ENCODE results near the gene HOXA3.
A peak's percentile ranks its signal among the peaks of the same experiment; 100 is the strongest.

The HOXA3 gene

DNA sequence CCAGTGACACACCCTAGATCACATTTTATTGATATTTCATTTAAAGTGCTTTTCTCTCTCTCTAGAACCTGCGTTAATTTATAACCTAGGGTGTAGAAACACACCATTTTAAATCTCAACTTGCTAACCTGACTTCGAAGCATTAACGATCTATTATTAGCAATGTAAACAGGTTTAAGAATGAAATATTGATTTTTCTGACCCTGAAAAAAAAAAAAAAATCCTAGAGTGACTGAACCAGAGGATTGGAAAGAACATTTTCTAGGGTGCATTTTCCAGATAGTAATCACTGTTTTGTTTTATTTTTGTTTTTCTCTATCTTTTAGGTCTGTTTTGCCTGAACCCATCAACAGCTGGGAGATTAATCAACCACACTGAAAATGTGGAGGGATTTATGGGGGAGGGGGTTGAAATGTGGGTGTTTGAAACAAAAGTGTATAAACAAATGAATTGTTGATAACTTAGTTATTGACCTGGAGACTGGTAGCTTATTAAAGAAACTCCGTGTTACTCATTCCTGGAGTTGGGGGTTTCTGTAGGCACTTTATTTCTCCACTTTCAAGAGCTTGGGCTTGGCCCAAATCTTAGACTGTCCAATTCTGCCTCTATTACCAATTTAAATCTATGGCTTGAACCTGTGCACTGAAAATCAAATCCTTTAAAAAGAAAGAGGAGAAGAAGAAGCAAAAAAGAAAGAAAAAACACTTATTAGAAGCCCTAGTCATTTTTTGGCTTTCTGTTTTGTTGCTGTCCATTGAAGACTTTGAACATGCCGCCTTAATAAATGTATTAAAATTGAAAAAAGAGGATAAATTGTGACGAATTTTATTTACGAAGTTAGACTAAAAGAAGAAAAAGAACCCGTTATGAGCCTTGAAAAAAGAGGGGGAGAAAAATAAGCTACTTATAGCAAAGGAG, 52.7 kb downstream of the HOXA3 start:
- no peak for DNase-seq

DNA sequence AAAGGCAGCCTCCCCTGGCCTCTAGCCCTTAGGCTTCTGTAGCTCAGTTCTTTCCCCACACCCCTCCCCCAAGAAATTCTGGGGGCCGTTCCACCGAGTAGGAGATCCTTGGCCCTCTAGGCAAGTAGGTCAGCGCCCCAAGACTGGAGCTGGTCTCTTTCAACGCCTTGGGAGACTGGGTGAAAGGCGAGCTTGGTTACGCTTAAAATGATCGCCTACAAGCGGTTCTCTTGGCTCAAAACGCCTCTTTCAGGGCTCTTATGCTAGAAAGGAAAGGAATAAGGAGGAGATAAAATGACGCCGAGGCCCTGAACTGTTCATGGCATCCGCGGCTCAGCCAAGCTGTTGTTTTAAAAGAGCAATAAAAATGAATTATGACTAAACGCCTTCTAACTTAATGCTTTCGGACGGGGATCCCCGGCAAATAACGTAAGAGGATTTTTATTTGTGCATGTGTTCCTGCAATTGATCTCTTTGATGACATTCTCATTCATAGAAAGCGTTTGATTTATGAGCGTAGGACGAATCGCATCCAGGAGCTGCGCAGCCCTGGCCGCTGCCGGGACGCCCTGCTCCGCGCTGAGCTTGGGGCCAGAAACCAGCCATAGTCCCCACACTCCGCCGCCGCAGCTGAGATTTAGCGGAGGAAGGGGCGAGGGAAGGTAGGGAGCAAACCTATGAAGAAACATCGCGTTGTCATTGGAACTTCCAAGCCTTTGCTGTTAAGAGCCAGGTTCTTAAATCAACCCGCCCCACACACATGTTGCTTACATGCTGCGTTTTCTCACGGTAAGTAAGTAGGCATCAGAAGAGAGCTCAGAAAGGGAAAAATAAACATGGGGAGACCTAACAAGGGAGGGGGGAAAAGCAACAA, 53.6 kb downstream of the HOXA3 start:
- DNase-seq = no peak

DNA sequence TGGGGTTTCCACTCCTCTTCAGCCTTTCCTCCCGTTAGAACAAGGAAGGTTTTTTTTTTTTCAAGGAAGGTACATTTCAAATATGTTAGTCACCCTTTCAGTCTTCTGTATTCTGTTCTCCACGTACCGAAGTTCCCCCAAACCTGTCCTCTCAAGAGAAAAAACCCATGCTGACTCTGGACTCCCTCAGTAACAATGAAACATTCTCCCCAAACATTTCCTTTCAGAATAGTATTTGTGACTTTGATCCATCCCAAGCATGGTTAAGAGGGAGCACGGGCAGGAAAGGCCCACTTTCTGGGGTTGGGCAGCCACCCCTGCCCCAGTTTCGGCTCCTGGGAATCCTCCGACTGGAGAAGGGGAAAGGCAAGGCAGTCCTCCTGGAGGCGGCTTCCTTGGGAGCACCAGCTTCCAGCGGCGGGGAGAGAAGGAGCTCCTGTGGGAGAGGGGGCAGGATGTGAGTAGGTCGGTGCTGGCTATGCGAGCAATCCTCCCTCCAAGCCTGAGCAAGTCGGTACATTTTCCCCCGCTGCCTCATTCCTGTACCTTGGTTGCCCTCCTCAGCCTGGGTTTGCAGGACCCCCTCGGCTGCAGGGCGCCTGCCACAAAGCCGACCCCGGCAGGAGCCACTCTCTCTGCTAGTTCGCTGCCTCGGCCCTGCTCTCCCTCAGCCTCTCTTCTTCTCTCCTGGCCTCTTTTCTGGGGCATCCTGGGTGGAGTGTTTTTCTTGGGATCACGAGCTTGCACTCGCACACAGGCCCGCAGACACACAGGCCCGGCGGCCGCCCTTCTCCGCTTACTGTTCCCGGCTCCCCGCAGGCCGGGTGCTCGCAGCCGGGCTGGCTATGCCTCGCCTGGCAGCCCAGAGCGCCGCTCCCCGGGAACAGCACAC, 54.5 kb downstream of the HOXA3 start:
- no peak for DNase-seq

DNA sequence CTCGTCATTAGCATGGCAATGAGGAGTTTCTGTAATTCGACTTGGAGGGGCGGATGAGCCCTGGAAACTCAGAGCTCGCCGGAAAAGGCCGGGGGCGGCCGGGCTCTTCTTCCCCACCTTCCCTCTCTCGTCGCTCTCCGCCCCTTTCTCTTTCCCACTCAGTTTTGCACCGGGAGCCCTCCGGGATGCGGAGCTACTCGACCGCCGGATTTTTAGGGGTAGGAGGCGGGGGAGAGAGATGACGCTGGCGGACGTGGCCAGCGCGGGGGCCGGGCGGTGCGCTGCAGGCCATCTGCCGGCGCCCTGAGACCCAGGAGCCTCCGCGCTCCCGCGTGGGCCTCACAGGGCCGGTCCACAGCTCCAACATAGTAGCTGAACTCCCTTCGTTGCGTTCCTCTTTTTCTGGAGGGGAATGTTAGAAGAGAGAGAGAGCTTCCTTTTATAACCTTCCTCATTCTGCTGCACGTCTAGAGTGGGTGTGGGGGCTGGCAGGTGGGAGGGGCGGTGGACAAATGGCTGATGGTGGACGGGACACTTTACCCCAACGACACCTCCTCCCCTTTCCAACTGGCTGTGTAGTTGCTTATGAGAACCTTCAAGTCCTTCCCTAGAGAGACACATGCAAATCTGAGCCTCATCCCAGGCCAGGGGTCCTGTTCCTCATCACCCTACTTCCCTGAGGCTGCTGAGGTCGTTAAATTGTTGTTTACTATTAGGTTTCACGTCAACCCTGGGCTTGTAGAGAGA, 55.4 kb downstream of the HOXA3 start:
- peak; percentile 14 for DNase-seq

DNA sequence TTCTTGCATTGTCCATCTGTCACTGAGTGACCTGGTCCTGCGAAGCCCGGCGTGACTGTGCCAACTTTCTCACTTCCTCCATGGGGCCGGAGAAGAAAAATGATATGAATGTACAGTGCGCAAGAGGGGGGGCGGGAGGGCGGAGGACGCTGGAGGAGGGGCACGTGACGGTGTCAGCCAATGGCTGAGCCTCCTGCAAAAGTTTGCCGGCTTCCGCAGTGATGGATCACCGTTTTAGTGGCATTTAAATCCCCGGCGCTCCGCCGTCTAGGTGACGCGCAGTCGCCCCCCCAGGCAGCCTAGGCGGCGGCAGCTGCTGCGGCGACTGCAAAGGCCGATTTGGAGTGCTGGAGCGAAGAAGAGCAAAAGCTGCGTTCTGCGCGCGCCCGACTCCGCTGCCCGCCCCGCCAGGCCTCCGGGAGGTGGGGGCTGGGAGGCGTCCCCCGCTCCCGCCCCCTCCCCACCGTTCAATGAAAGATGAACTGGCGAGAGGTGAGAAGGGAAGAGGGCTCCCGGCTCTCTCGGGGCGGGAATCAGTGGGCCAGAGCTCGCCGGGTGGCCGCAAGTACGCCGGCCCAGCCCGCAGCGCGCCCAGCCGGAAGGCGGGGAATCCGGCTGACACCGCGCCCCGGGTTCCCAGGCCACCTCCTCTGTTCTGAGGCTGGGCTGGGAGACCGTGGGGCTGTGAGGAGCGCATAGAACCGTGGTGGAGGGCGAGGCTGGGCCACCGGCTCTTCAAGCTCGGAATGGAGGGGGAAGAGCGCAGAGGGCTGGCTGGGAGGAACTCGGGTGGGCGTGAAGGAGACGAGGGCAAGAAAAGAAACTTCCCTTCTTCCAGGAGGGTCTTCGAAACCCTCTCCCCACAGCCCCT, 56.3 kb downstream of the HOXA3 start, which contains the start of gene HOXA1:
Gene HOXA1, minus strand, starts transcription at position 104 of the 871 bp plus-strand sequence. Its CDS starts 88 bp downstream, at position 16.
- DNase-seq = peak; percentile 83

DNA sequence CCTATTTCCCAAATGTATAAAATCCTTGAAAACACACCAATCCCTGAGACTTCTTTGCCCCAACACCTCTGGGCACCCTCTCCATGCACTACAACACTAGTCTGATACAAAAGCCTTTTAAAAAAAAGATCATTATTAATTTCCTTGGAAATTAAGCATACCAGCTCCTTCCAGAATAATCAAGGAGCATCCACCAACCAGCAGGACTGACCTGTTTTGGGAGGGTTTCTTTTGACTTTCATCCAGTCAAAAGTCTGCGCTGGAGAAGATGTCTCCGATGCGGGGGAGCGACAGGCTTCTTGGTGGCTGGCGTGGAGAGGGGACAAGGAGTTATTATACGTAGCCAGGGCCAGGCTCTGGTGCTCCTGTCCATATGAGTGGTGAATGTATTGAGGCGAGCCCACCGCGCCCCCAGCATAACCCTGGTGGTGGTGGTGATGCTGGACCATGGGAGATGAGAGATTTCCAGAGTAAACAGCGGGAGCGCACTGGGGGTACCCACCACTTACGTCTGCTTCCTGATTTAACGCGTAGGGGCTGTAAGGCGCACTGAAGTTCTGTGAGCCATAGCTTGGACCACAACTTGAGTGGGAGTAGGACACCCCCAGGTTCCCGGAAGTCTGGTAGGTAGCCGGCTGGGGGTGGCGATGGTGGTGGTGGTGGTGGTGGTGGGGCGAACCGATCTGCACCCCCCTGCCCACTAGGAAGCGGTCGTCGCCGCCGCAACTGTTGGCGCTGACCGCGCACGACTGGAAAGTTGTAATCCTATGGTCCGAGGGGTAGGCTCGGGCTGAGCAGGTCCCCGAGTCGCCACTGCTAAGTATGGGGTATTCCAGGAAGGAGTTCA, 57.1 kb downstream of the HOXA3 start:
- DNase-seq = peak; percentile 27

DNA sequence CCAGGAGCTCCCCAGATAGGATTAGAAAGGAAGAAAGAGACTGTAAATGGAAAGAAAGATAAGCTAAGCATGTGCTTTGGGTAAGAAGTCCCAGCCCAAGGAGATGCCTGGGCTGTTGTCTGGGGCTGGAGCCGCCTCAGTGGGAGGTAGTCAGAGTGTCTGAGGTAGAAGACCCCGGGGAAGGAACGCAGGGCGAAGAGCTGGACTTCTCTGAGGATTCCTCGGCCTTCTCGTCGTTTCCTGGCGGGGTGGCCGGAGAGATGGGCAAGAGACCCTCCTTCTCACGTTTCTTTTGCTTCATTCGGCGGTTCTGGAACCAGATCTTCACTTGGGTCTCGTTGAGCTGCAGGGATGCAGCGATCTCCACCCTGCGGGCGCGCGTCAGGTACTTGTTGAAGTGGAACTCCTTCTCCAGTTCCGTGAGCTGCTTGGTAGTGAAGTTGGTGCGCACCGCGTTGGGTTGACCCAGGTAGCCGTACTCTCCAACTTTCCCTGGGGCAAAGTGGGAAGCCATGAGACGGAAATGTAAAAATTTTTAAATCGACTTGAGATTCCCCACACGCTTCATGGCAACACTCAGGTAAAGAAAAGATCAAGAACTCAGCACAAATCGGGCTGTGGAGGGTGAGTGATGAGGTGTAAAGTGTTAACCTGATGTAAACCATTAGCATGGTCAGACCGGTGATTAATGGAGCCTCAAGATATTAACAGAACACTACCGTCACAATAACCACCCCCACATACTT, 57.9 kb downstream of the HOXA3 start:
- no peak for DNase-seq

DNA sequence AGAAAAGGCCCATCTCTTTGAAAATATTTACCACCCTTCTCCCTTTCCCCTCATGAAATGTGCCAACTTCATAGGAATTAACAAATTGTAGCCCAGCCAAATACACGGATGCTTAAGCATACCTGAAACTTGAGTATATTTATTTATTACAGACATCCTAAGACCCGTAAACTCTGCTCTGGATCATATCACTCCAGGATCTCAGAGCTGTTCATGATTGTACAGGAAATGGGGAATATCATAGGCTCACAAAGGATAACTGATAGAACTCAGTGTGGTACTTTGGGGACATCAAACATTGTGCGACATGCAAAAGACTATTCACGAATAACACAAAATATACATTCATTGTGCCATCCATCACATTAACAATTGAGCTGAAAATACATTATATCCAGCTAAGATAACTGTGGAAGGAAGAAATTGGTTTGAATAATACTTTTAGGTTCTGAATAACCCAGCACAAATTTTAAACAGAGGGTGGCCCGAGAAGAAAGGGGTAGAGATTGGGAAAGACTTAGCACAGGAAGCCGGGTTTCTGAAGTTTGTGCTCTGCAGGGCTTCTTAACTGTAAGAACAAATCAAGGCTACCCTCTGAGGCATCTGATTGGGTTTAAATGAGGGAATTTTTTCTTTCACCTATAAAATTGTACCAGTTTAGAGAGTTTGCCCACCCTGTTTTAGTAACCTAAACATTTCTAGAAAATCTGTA, 59.0 kb downstream of the HOXA3 start:
- no peak for DNase-seq

DNA sequence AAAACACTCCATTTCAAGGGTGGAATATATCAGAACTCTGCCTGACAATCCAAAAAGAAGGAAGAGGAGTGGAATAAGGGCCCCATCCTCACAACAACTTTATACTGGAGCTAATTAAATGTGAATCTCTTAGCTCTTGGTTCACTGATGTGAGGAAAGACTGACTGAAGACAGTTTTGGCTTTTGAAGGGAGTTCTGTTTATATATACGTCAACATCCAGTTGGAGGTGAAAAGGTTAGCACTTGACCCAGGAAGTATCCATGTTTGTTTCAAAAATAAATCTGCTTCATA, 59.6 kb downstream of the HOXA3 start:
- no peak for DNase-seq

DNA sequence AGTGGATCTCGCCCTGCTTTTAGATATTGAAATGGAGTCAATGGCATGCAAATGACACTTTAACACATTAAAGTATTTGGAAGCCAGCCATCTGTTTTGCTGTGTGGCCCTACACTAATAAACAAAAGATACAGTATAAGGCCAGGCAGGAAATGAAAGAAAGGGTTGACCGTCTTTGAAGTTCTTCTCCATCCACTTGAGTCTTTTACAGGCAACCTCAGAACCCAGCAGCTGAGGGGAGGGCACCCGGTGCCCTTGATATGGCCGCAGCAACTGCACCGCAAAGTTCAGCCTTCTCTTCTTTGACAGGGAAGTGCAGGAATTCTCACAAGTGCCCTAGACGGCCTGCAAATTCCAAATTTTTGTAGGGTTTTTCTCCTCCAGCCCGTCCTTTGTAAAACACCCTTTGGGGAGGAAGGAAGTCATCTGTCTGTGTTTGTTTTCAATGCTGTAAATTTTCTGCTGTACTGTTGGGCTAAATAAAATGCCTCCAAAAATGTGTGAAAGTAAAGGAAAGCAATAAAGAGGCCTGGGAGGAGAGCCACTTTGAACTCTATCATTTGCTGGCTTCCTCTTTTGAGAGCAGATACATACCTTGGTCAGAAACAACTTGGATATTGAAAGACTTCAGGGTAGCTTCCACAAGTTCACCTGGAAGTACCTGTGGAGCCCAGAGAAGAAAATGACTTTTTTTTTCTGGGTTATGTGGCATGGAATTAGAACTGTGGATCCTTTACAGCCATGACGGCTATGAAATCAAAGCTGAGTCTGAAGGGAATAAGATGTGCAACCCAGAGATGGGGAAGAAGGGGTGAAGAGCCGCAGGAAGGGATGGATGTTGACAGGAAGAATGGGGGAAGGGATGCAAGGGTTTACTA, 60.2 kb downstream of the HOXA3 start:
- no peak for DNase-seq

DNA sequence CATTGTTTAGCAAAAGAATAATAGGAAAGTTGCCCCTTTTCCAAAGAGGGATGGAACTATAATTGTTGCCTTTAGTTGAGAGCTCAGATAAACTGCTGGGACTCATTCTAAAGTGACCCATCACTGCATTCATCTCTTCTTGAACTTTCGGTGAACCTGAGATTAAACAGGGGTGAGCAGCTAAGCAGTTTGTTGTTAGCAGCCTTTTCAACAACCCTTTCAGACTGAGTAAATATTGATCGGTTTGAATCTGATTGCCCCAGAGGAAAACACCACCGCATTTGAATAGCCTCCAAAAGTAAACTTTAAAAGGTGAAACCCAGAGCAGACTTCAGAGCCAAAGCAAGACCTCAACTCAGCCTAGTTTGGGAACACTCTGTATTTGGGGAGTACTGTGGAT, 61.3 kb downstream of the HOXA3 start:
- no peak for DNase-seq

DNA sequence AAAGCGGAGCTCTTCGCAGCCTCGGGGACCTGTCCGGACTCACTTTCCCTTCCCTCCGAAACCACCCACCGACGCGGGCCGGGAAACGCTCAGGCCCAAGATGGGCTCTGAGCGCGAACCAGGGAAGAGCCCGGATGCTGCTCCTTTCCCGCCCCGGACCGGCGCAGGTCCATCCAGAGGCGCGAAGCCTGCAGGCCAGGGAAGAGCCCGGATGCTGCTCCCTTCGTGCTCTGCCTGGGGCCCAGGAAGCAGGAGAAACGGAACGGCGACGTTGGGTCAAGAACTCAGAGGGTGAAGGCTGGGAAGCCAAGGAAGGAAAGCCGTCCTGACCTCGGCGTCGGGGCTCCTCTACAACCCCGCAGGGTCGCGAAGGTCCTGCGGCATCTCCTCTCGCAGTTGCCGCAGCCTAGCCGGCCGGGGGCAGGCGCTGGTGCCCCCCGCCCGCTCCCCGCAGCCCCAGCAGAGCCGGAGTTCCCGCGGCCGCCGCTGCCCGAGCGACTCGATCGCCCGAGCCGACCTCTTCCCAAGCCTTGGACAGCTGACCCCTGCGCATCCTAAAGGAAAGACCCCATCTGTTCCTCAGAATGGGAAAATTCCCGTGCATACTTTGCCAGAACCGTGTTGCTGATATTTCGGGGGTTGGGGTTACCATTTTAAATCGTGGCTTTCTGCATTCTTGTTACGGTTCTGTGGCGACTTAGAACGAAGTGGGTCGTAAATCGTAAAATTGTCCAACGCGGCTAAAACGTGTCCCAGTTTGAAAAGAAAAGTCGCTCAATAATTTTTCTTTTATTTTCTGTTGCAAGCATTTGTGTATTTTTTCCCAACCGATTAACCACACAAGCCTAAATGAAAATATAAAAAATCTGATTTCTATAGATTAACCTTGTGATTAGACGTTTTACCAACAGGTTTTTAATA, 64.1 kb downstream of the HOXA3 start:
- DNase-seq = no peak

DNA sequence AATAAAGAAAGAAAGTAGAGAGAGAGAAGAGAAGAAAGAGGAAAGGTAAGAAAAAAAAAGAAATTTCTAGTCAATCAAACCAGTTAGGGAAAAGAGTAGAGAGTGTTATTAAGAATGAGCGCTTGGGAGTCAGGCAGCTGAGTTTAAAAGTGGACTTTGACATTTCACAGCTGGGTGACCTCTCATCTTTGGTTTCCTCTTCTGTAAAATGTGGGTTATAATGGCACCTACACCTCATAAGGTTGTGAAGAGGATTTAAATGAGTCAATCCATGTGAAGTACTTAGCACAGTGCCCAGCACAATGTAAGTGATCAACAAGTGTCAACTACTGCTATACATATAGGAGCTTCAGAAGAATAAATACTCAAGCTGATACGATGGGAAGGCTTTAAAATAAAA, 68.7 kb downstream of the HOXA3 start:
- DNase-seq = no peak

DNA sequence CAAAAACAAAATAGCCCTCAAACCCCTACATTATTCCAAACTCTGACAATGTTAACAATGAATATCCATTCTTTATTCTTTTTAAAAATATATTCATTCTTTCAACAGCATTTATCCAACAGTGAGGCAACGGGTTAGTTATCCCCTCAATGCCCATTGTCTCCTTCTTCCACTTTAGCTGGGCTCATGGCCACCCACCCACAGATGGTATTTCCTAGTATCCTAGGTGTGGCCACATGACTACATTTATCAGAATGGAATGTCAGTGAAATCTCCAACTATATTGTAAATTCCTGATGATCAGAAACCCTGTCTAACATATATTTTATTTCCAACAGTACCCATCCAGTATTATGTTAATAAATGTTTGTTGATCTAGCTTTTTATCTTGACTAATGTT, 70.2 kb downstream of the HOXA3 start:
- no peak for DNase-seq

DNA sequence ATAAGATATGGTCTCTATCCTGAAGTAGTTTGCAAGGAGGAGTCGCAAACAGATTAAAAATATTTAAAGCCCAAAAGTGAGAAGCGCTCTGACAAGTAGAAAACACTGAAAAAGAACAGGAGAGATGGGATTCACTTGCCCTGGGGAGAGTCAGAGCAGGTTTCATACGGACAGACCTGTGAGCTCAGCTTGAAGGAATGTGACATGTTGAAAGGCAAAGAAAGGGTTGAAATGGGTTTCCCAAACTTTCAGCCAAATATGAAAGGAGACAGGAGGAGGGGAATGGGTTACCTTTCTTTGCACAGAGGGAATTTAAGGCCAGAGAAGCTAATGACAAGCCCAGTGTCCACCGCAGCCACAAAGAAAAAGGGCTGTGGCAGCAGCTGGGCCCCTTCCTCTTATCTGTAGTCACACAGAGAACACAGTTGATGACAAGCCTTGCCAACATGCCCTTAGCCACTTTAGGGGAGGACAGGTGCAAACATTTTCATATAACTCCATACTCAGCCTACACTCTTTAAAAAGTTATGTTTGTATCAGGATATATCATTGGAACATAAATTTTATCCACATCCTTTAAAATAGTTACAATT, 71.4 kb downstream of the HOXA3 start:
- no peak for DNase-seq

Measured in CD4-positive, alpha-beta T cell treated with Interleukin-17A for 4 hours (primary cell).